NCI-H748 (cell line): ENCODE results near the gene ARF1.

ENCODE experiments used
- DNase-seq: peaks from one replicate; lab custom pipeline; 2025; ENCODE audit not compliant: unreplicated experiment; lab: John Stamatoyannopoulos, UW

ARF1 gene

GRCh38 chr1:228117335-228117734 is 34.8 kb downstream of the ARF1 start:
- DNase-seq = no peak

GRCh38 chr1:228118040-228118439 is 35.5 kb downstream of the ARF1 start:
- DNase-seq = peak; percentile 3

GRCh38 chr1:228120351-228120750 is 37.8 kb downstream of the ARF1 start:
- no peak for DNase-seq

GRCh38 chr1:228120857-228121489 is 38.5 kb downstream of the ARF1 start:
- no peak for DNase-seq

- no peak for DNase-seq
Observed at GRCh38 chr1:228122921-228123441, 40.5 kb downstream of the ARF1 start.

GRCh38 chr1:228123505-228123904 is 41.0 kb downstream of the ARF1 start:
- no peak for DNase-seq

GRCh38 chr1:228125185-228125584 is 42.7 kb downstream of the ARF1 start:
- DNase-seq = no peak

- no peak for DNase-seq
Observed at GRCh38 chr1:228131766-228132165, 49.3 kb downstream of the ARF1 start.

GRCh38 chr1:228134591-228134990 is 52.1 kb downstream of the ARF1 start:
- DNase-seq = no peak

GRCh38 chr1:228136901-228137300 is 54.4 kb downstream of the ARF1 start:
- DNase-seq = no peak

GRCh38 chr1:228139406-228139930 is 57.0 kb downstream of the ARF1 start:
- no peak for DNase-seq

- DNase-seq = peak; percentile 97
Observed at GRCh38 chr1:228139931-228140723, 57.6 kb downstream of the ARF1 start, which contains the start of gene GUK1. GUK1 (plus strand) TSS chr1:228140279; CDS start chr1:228140303, 24 bp downstream.

- DNase-seq = no peak
Observed at GRCh38 chr1:228140724-228141225, 58.3 kb downstream of the ARF1 start.

GRCh38 chr1:228141226-228142044 is 58.9 kb downstream of the ARF1 start:
- DNase-seq = no peak

GRCh38 chr1:228142155-228142691 is 59.7 kb downstream of the ARF1 start:
- no peak for DNase-seq

- DNase-seq = no peak
Observed at GRCh38 chr1:228142701-228143136, 60.2 kb downstream of the ARF1 start.

- DNase-seq = no peak
Observed at GRCh38 chr1:228143480-228144192, 61.1 kb downstream of the ARF1 start.

GRCh38 chr1:228144193-228144992 is 61.9 kb downstream of the ARF1 start:
- no peak for DNase-seq

- DNase-seq = no peak
Observed at GRCh38 chr1:228144993-228145343, 62.5 kb downstream of the ARF1 start.
